Kidney (tissue), 14 donors: ENCODE results near the gene RYR2. TPM values are rescaled to one million over a fixed set of nuclear protein-coding genes. Genes with fewer than 3 reads are reported as not detected.

Experiments used
- DNase-seq, 5 donors: peaks; one replicate each; pipeline ENCODE4 v3.0.0-alpha.2; 2013 to 2020
- FAIRE-seq: peaks from 2 replicates; lab custom pipeline; 2012; peaks lifted over from hg19 to GRCh38; lab: Jason Lieb, UNC
- H3K27ac ChIP-seq, 2 donors: one replicate each; pipeline ENCODE4 v1.7.0; 2013; ENCODE audit warnings: low read depth in 2 of 2, low read length in 2 of 2, inconsistent platforms in 1 of 2
- H3K27me3 ChIP-seq: one replicate; pipeline ENCODE4 v1.7.1; 2013; ENCODE audit warnings: low read length, inconsistent platforms; ENCODE audit not compliant: control insufficient read depth, insufficient read depth
- H3K36me3 ChIP-seq, 3 donors: one replicate each; pipeline versions ENCODE4 v1.7.0 to v1.7.1; 2013; ENCODE audit warnings: low read length in 3 of 3, control low read depth in 1 of 3, inconsistent platforms in 1 of 3; ENCODE audit not compliant: insufficient read depth in 3 of 3, control insufficient read depth in 2 of 3
- H3K4me1 ChIP-seq, 3 donors: one replicate each; pipeline versions ENCODE4 v1.7.0 to v1.7.1; 2013; ENCODE audit warnings: low read length in 3 of 3, inconsistent platforms in 1 of 3, low read depth in 1 of 3; ENCODE audit not compliant: control insufficient read depth in 2 of 3, insufficient read depth in 2 of 3
- H3K4me3 ChIP-seq, 3 donors: one replicate each; pipeline versions ENCODE4 v1.7.0 to v1.8.1; 2013; ENCODE audit warnings: low read length in 3 of 3, control low read depth in 1 of 3, inconsistent platforms in 1 of 3
- H3K9ac ChIP-seq, 3 donors: one replicate each; pipeline versions ENCODE4 v1.7.0 to v1.7.1; 2013; ENCODE audit warnings: low read length in 3 of 3, control low read depth in 1 of 3, inconsistent platforms in 1 of 3
- H3K9me3 ChIP-seq, 3 donors: one replicate each; pipeline versions ENCODE4 v1.7.0 to v1.7.1; 2013; ENCODE audit warnings: low read length in 3 of 3, control low read depth in 1 of 3, inconsistent platforms in 1 of 3; ENCODE audit not compliant: control insufficient read depth in 2 of 3, insufficient read depth in 1 of 3
- intact Hi-C: fragments of 100-400 bp; cut with DNase I; formaldehyde crosslinking; loops from one replicate; pipeline ENCODE4 v1.11.1; 2022
- polyA plus RNA-seq: library from polyadenylated mRNA; stranded (reverse); fragments of 350-450 nt; fragmentation: Illumina TruSeq; extraction: RNeasy Lipid Tissue Mini Kit (QIAGEN cat#74804); gene quantifications from one replicate; pipeline ENCODE4 v1.2.3, GENCODE V29; 2014; ENCODE audit warnings: low read depth, low replicate concordance; ENCODE audit not compliant: insufficient read depth
- total RNA-seq: library from RNA; stranded (reverse); fragmentation: NEBNext Ultra II Directional; extraction: Animal tissue kit (Norgen Biotek cat#: 25700); gene quantifications from one replicate; pipeline ENCODE4 v1.2.1, GENCODE V29; 2021
- TF ChIP-seq, protein P1 (sequence below): IDR thresholded peaks from 3 replicates; pipeline ENCODE4 v1.5.1; 2012; ENCODE audit warnings: mild to moderate bottlenecking, moderate library complexity, borderline replicate concordance; ENCODE audit not compliant: insufficient read depth; ENCODE audit errors: extremely low read depth
- donor health status: control.
- donor health status: control.
- donor health status: control.
- donor health status: control.
- donor health status: control.
- donor health status: DM: yes; HTN: yes; CAD: no.
- donor health status: Normal renal cell carcinoma (clear cell type).

Gene RYR2
- total and polyA plus RNA-seq, 2 donors from 2014 or later: 0.28 to 0.60 TPM

DNA sequence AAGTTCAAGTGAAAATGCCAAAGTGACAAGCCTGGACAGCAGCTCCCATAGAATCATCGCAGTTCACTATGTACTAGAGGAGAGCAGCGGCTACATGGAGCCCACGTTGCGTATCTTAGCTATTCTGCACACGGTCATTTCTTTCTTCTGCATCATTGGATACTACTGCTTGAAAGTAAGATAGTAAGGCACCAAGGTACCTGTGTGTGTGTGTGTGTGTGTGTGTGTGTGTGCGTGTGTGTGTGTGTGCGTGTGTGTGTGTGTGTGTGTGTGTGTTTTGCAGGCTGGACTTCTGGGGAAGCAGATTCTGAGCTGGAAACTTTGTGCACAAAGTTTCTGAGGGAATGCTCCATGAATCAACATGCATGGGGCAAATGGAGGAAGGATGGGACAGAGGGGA lies 750.2 kb downstream of the RYR2 start:
- no peak for DNase-seq
- H3K4me3 ChIP-seq: no peak overlapping the region
- no peaks in the 10 kb centered on the region for H3K4me1 ChIP-seq
- FAIRE-seq: no peak
- no peaks in the 10 kb centered on the region for H3K9me3 ChIP-seq
- no peaks in the 10 kb centered on the region for H3K27me3 ChIP-seq
- TF ChIP-seq, protein P1, sequence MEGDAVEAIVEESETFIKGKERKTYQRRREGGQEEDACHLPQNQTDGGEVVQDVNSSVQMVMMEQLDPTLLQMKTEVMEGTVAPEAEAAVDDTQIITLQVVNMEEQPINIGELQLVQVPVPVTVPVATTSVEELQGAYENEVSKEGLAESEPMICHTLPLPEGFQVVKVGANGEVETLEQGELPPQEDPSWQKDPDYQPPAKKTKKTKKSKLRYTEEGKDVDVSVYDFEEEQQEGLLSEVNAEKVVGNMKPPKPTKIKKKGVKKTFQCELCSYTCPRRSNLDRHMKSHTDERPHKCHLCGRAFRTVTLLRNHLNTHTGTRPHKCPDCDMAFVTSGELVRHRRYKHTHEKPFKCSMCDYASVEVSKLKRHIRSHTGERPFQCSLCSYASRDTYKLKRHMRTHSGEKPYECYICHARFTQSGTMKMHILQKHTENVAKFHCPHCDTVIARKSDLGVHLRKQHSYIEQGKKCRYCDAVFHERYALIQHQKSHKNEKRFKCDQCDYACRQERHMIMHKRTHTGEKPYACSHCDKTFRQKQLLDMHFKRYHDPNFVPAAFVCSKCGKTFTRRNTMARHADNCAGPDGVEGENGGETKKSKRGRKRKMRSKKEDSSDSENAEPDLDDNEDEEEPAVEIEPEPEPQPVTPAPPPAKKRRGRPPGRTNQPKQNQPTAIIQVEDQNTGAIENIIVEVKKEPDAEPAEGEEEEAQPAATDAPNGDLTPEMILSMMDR: no peak
- H3K36me3 ChIP-seq: no peaks in the 10 kb centered on the region
- intact Hi-C loops: no loop called here
- no peak overlapping the region for H3K9ac ChIP-seq
- H3K27ac ChIP-seq: no peak overlapping the region

- FAIRE-seq (no peak), DNase-seq (no peak)
- Histone ChIP-seq H3K9me3 (no peaks in the 10 kb centered on the region), H3K36me3 (no peaks in the 10 kb centered on the region), H3K4me3 (no peak overlapping the region), H3K27me3 (no peaks in the 10 kb centered on the region), H3K27ac (no peak overlapping the region), H3K4me1 (no peaks in the 10 kb centered on the region), H3K9ac (no peak overlapping the region)
- TF ChIP-seq, protein P1: no peak
- intact Hi-C loops: no loop called here
Measured at GRCh38 chr1:237792726-237793125, 750.7 kb downstream of the RYR2 start.

DNA sequence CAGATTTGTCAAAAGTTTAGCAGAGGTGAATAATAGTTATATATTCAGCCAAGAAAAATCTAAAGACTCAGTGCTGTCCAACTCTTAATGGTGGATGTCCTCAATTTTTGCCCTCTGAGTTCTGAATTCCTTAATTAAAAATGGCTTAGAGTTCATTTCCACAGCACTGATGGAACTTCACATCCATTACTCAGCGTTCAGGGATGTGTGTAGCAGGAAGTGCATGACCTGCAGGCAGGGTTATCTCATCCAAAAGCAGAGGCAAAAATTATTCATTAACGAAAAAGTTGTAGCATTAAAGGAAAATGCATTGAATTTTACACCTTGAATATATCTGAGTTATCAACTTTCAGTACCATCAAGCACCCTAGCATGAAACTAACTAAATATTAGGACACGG lies 752.1 kb downstream of the RYR2 start:
- DNase-seq (no peak), FAIRE-seq (no peak)
- Histone ChIP-seq H3K36me3 (no peaks in the 10 kb centered on the region), H3K9me3 (no peaks in the 10 kb centered on the region), H3K27ac (no peak overlapping the region), H3K9ac (no peak overlapping the region), H3K4me3 (no peak overlapping the region), H3K27me3 (no peaks in the 10 kb centered on the region), H3K4me1 (no peaks in the 10 kb centered on the region)
- intact Hi-C loops: no loop called here
- TF ChIP-seq, protein P1: no peak

- H3K4me3 ChIP-seq: no peak overlapping the region
- H3K9me3 ChIP-seq: no peaks in the 10 kb centered on the region
- FAIRE-seq (no peak), DNase-seq (no peak)
- H3K27me3 ChIP-seq: no peaks in the 10 kb centered on the region
- H3K9ac ChIP-seq: no peak overlapping the region
- no peaks in the 10 kb centered on the region for H3K4me1 ChIP-seq
- no peak overlapping the region for H3K27ac ChIP-seq
- no peaks in the 10 kb centered on the region for H3K36me3 ChIP-seq
- intact Hi-C loops: no loop called here
- TF ChIP-seq, protein P1: no peak
Measured at GRCh38 chr1:237795558-237795957, 753.6 kb downstream of the RYR2 start.
